Measurements from ENCODE around the gene RPS15A.
"Not testable (repeated sequence)": the region's sequence is repeated elsewhere in the genome, so short reads cannot be mapped to it uniquely, and the experiment has no call there.

Gene RPS15A

DNA sequence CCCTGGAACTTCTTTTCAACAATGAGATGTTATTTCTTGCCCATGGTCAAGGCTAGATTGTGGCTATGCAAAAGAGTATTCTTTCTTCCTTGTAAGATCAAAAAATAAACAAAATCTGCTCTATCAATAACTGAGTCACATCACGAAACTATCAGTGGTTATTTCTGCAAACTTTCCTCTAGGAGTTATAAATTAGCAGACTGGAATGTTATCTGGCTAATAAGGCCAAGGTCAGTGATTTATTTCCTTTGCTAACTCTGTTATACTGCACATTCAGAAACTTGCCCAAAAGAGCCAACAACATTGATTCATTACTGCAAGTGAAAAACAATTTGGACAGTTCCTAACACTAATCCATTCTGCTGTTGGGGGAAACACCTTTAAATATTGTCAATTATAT, 6.2 kb upstream of the RPS15A start:
- DNase-seq: no peak

- DNase-seq: no peak
Observed at GRCh38 chr16:18792836-18793433, 2.8 kb upstream of the RPS15A start.

GRCh38 chr16:18789515-18789849, 652 bp downstream of the RPS15A start:
- DNase-seq: no peak

- no peak for DNase-seq
Observed at GRCh38 chr16:18788828-18789514, 1.2 kb downstream of the RPS15A start.

DNA sequence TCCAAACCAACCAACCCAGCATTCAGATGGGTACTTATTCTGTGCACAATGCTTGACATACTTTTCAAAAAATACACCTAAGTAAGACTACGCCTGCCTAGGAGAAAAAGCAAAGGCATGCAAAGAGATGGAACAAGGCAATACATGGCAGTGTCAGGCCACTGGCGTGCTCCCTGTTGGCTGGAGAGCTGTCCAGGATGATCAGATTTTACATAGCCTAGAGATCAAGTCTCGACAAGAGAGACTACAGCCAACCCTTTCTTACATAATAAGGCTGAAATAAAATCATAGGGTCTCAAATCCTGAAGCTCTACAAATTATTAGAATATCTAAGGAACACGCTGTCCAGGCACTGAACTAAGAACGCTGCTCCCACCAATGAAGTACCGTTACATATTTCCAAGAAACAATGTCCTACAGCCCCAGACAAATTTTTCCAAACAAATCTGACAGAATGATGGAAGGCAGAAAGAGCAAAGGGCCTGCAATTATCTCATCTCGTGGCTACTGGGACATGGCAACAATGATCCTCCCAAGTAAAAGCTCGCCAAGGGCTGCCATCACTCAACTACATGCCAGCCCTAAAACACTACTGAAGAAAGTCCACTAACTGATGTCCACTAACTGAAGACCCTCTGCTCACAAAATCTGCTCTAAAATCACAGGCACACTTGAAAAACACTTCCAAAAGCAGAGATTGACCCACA, 5.1 kb downstream of the RPS15A start:
- no peak for DNase-seq

DNA sequence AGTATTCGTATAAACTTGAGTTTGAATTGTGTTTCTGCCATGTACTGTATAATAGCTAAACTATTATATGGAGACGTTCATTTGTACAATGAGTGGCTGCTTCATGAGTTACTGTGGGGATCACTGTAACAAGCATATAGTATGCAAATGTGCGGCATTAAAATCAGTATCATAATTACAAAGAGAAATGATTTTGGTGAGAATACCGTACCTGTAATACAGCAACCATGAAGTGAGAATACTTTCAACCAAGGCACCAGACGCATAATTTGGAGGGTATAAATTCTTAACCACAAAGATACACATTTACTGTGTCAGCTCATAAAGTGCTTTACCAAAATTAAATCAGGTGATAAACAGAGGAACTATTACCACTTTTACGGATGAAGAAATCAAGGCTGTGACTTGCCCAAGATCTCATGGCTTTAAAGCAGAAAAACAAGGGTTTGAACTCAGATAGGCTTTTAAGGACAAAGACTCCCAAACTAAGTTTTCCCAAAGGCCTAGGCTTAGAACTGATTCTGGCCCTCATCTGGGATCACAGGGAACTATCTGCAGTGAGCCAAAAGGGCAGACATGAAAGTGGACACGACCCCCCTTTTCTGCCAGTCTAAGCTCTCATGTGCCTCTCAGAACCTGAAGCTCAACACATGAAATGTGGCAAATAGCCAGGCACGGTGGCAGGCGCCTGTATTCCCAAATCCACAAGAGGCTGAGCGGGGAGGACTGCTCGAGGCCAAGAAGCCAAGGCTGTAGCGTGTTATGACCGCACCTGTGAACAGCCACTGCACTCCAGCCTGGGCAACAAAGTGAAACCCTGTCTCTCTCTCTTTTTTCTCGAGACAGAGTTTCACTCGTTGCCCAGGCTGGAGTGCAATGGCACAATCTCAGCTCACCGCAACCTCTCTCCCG, 6.4 kb downstream of the RPS15A start:
- no peak for DNase-seq

GRCh38 chr16:18782697-18783429, 7.3 kb downstream of the RPS15A start:
- no peak for DNase-seq

DNA sequence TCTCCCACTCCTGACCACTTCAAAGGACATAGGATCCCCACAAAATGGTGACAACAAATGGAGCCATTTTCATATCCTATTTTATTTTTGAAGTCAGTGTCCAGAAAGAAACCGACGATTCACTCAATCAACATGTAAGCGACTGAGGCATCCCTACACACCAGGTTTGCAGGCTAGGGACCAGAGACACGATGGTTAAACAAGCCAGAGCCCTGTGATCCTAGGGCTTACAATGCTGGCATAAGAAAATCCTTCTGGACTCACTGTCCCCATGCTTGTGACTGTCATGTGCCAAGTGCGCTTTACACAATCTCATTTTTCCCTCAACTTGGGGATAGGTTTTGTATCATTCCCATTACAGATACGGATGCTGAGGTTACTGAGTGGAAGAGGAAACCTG, 8.9 kb downstream of the RPS15A start:
- DNase-seq: not testable (repeated sequence)

- DNase-seq: not testable (repeated sequence)
Observed at GRCh38 chr16:18780460-18781026, 9.6 kb downstream of the RPS15A start.

GRCh38 chr16:18777664-18778063, 12.5 kb downstream of the RPS15A start:
- not testable (repeated sequence) for DNase-seq

DNA sequence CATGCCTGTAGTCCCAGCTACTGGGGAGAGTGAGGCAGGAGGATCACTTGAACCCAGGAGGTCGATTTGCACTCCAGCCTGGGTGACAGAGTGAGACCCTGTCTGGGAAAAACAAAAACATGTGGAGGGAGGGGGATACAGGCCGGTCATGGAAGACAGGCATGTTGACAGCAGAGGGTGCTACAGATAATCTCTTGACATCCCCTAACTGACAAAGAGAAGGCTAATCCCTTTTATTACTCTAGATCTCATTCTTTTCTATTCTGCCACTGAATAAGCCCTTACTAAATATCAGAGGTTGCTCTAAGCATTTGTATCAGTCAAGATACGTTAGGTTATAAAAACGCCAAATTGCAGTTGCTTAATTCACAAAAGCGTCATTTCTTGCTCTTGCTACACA, 13.8 kb downstream of the RPS15A start:
- not testable (repeated sequence) for DNase-seq

DNA sequence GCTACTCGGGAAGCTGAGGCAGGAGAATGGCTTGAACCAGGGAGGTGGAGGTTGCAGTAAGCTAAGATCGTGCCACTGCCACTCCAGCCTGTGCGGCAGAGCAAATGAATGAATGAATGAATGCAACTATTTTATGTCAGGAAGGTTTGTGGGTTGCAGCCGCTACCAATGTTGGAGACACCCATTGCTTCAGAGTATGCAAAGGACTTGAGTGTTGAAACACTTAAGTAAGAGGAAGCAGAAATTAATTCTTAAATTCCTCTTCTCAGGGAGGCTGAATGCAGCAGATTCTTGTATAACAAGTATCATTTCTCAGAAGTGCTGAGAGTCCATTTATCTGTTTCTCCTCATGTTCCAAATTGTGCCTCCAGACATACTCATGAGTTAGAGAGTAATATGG, 15.5 kb downstream of the RPS15A start:
- not testable (repeated sequence) for DNase-seq

DNA sequence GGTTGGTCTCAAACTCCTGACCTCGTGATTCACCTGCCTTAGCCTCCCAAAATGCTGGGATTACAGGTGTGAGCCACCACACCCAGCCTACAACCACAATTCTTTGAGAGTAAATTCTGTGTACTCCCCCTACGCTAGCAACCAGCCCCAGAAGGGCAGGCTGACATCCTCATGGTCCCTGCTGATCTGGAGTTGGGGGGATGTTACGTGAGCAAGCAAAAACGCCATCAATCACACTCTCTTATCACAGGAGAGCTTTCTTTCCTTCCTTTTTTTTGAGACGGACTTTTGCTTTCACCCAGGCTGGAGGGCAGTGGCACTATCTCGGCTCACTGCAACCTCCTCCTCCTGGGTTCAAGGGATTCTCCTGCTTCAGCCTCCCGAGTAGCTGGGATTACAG, 18.0 kb downstream of the RPS15A start:
- not testable (repeated sequence) for DNase-seq

DNA sequence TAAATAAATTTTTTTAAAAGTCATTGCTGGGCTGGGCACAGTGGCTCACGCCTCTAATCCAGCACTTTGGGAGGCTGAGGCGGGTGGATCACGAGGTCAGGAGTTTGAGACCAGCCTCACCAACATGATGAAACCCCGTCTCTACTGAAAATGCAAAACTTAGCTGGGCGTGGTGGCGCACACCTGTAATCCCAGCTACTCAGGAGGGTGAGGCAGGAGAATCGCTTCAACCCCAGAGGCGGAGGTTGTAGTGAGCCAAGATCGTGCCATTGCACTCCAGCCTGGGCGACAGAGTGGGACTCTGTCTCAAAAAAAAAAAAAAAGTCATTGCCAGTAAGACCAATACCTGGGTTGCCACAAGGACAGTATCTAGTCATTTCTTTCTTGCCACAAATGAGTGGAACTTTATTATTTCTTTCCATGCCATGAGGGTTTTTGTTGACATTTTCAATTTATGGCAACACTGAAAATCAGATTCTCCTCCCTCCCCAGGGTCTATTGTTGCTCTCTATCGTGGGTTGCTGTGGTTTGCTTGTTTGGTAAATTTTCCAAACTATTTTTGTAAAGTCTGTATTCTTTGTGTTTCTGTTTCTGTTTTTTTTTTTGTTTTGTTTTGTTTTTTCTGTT, 19.7 kb downstream of the RPS15A start:
- DNase-seq: not testable (repeated sequence)

- not testable (repeated sequence) for DNase-seq
Observed at GRCh38 chr16:18767217-18767616, 22.9 kb downstream of the RPS15A start.

- DNase-seq: not testable (repeated sequence)
Observed at GRCh38 chr16:18762713-18763112, 27.4 kb downstream of the RPS15A start.

DNA sequence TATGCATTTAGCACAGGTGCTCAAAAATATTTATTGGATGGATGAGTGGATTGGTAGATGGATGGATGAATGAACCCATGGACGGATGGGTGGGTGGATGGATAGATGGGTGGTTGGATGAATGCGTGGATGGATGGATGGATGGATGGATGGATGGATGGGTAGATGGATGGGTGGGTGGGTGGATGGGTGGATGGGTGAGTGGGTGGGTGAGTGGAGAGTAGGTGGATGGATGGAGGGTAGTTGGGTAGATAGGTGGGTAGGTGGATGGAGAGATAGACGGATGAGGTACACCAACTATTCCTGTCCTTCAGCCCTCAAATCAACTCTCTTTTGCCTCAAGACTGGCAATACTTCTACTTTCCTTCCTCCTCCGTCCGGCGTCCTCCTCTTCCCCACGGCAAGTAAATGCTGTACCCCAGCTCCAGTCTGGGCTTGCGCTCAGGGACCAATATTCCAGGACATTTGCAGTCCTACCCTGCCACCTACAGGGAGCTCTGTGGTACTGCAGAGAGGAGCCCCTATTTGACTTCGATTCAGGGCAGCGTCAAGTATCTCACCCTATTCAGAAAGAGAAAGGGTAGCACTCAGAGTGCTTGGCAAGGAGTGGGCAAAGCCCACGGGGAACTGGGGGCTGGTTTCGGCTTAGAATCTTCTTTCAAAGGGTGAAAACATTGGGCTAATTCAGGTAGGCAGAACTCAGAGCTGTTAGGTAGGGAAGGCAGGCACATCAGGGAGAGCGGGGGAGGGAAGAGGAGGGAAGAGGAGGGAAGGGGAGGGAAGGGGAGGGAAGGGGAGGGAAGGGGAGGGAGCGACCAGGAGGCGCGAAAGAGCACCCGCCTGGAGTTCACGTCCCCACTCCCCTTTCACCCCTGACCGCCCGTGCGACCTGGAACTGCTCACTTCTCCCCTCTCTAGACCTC, 30.3 kb downstream of the RPS15A start:
- peak in 1 of 2 donors; percentile 30 for DNase-seq

GRCh38 chr16:18757960-18758660, 32.0 kb downstream of the RPS15A start:
- not testable (repeated sequence) for DNase-seq

DNA sequence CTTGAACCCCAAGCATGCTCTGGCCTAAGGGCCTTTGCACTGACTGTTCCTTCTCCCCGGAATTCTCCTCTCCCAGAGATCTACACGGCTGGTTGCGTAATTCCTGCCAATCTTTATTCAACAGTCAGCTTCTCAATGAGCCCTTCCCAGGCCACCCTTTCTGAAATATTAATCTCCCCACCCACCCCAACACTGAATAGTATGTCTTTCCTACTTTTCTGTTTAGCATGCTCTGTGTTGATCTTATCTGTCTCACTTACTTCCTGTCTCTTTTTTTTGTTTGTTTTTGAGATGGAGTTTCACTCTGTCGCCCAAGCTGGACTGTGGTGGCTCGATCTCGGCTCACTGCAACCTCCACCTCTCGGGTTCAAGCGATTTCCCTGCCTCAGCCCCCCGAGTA, 33.5 kb downstream of the RPS15A start:
- DNase-seq: not testable (repeated sequence)

DNA sequence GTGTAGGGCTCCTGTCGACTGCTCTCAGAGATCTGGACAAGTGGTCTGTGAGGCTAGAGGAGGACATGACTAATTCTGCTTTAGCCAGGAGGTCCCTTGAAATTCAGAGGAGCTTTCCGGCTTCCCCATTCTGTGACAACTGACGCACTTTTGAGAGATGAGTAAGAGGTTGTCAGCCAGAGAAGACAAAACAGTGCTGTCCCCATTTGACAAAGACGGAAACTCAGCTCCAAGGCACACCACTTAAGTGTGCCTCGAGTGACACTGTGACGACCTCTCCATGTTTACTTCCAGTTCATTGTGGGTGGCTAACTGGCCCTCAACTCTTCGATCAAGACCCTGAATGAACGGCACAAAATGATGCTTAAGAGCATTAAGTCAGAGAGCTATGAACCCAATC, 47.3 kb downstream of the RPS15A start:
- not testable (repeated sequence) for DNase-seq
